ENCODE measurements around the gene DENND1A.

Gene DENND1A

DNA sequence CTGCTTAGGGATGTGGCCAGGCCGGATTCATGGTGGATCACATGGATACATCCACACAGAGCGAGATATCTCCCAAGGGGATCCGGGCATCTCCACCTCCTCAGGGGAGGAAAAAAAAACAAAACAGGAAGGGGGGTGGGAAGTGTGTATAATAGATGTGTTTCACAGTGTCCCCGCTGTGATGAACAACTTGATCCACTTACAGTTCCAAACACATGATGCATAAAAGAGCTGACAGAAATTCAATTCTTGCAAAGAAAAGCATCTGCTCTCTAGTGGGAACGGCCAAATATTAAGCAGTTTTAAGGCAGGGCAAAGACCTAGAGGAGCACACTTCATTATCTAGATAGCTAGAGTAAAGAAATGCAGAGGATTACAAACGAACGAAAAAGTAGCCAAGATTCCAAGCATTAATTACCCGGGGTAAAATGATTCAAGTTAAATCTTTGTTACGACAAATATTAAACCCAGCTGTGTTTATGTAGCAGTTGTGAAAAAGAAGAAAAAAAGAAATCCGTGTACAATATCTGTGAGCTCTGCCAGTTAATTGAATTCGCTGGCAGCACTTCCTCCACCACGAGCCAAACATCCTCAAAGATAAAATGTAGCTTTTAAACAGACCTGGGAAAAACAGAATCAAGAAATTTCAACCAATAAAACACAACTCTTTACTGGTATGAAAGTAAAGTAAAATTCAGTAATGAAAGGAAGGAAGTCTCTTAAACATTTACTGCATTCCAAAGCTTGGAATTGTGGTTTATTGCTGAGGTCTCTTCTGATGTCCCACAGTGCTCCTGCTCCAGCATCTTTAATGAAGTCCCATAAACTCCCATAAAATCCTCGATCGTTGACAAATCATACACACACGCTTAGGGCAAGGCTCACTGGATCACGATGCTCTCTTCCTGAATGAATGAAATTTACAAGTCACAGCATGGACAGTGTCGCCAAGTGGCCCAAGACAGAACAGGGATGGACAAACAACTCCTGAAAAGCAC, 360.9 kb downstream of the DENND1A start:
- H3K4me1 ChIP-seq (ENCODE audit: control insufficient read depth, insufficient read depth, low read length, poor library complexity, severe bottlenecking): no peaks in the 10 kb centered on the region
- H3K4me3 ChIP-seq (ENCODE audit: extremely low read depth, insufficient read depth, low read length, poor library complexity, severe bottlenecking): no peak overlapping the region
- no peaks in the 10 kb centered on the region for H3K9me3 ChIP-seq (ENCODE audit: control insufficient read depth, low read length)
- no peak overlapping the region for H3K27ac ChIP-seq (ENCODE audit: low read depth, low read length, severe bottlenecking)
- no peaks in the 10 kb centered on the region for H3K36me3 ChIP-seq (ENCODE audit: control insufficient read depth, insufficient read depth, low read length)
- WGBS, 2 experiments (ENCODE audit: insufficient coverage in 2 of 2): 89 to 94% methylated on average over 8 to 10 of the region's 17 CpGs

DNA sequence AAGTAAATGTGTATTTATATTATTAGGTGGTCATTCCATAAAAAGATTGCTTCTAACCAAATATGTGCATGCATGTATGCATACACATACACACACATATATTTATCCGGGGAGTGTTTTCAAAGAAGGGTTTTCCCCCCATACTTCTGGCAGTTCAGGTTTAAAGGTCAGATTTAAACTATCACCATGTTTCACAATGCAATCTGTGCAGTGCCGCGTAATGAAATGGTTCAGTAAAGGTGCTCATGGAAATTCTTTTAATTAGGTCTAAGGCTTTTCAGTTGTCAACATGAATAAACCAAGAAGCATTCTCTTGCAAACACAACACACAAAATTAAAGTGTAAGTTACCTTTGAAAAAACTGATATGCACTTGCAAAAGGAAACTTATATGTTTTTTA, 362.9 kb downstream of the DENND1A start:
- H3K4me1 ChIP-seq (ENCODE audit: control insufficient read depth, insufficient read depth, low read length, poor library complexity, severe bottlenecking): peaks cover 11% of the 10 kb centered on the region
- WGBS, 2 experiments (ENCODE audit: insufficient coverage in 2 of 2): no CpG with 5 or more reads among the region's 3 CpGs
- no peaks in the 10 kb centered on the region for H3K9me3 ChIP-seq (ENCODE audit: control insufficient read depth, low read length)
- H3K27ac ChIP-seq (ENCODE audit: low read depth, low read length, severe bottlenecking): no peak overlapping the region
- no peaks in the 10 kb centered on the region for H3K36me3 ChIP-seq (ENCODE audit: control insufficient read depth, insufficient read depth, low read length)
- H3K4me3 ChIP-seq (ENCODE audit: extremely low read depth, insufficient read depth, low read length, poor library complexity, severe bottlenecking): no peak overlapping the region

DNA sequence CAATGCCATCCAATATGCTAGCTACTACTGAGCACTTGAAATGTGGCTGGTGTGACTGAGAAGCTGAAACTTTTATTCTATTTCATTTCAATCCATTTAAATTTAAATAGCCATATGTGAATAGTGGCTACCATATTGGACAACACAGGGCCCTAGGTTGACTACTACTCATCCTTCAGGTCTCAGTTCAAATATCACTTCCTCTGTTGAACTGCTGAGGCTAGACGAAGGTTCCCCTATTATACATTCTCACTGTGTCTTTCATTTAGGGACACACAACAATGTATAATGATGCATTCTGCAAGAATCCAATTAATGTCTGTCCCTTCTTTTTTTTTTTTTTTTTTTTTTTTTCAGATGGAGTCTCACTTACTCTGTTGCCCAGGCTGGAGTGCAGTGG, 365.3 kb downstream of the DENND1A start:
- H3K9me3 ChIP-seq (ENCODE audit: control insufficient read depth, low read length): no peaks in the 10 kb centered on the region
- WGBS, 2 experiments (ENCODE audit: insufficient coverage in 2 of 2): 100% methylated on average over 1 of the region's 1 CpG
- H3K4me3 ChIP-seq (ENCODE audit: extremely low read depth, insufficient read depth, low read length, poor library complexity, severe bottlenecking): no peak overlapping the region
- no peaks in the 10 kb centered on the region for H3K36me3 ChIP-seq (ENCODE audit: control insufficient read depth, insufficient read depth, low read length)
- peaks cover 11% of the 10 kb centered on the region for H3K4me1 ChIP-seq (ENCODE audit: control insufficient read depth, insufficient read depth, low read length, poor library complexity, severe bottlenecking)
- no peak overlapping the region for H3K27ac ChIP-seq (ENCODE audit: low read depth, low read length, severe bottlenecking)

DNA sequence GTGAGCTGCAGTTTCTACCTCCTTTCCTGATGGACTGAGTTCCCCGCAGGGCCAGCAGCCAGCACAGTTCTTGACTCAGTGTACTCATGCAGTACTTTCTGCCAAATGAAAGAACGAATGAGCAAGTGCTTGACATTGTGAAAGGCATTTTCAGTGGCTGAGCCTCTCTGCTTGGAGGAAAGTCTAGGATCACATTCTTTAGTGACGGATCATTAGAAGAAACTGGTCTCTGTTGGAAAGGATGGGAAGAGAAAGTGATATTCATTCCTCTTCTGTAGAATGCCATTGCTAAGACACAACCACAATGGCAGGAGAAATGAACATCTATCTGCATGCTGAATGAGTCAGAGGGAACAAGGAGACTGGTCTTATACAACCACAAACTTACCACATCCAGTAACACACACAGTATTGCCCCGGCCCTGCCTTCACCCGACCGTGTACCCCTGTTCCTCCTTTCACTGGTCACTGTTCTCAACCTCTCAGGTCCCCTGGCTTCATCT, 367.0 kb downstream of the DENND1A start:
- no peak overlapping the region for H3K4me3 ChIP-seq (ENCODE audit: extremely low read depth, insufficient read depth, low read length, poor library complexity, severe bottlenecking)
- peaks cover 11% of the 10 kb centered on the region for H3K4me1 ChIP-seq (ENCODE audit: control insufficient read depth, insufficient read depth, low read length, poor library complexity, severe bottlenecking)
- H3K9me3 ChIP-seq (ENCODE audit: control insufficient read depth, low read length): no peaks in the 10 kb centered on the region
- H3K36me3 ChIP-seq (ENCODE audit: control insufficient read depth, insufficient read depth, low read length): no peaks in the 10 kb centered on the region
- 98 to 100% methylated on average over 4 to 5 of the region's 6 CpGs for WGBS, 2 experiments (ENCODE audit: insufficient coverage in 2 of 2)
- no peak overlapping the region for H3K27ac ChIP-seq (ENCODE audit: low read depth, low read length, severe bottlenecking)

DNA sequence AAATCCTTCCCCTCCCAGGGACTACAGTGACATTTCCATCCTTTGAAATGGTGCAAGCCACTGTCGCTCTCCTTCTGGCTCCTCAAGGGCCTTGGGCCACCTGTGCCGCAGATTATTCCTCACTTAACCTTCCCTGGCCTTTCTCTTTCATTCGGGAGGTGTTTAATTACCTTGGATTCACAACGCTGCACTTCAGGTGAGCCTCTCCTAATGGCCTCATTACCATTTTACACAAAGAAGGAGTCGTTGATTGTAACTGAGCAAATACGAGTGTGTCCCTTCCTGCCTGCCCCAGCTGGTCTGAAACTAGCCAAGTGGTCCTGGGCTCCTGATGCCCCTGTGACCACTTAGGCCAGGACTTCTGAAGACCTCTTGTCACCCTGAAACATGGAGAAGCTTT, 368.9 kb downstream of the DENND1A start:
- WGBS, 2 experiments (ENCODE audit: insufficient coverage in 2 of 2): 73 to 79% methylated on average over 5 to 6 of the region's 6 CpGs
- H3K4me1 ChIP-seq (ENCODE audit: control insufficient read depth, insufficient read depth, low read length, poor library complexity, severe bottlenecking): peaks cover 11% of the 10 kb centered on the region
- H3K4me3 ChIP-seq (ENCODE audit: extremely low read depth, insufficient read depth, low read length, poor library complexity, severe bottlenecking): no peak overlapping the region
- H3K36me3 ChIP-seq (ENCODE audit: control insufficient read depth, insufficient read depth, low read length): no peaks in the 10 kb centered on the region
- no peaks in the 10 kb centered on the region for H3K9me3 ChIP-seq (ENCODE audit: control insufficient read depth, low read length)
- H3K27ac ChIP-seq (ENCODE audit: low read depth, low read length, severe bottlenecking): no peak overlapping the region

DNA sequence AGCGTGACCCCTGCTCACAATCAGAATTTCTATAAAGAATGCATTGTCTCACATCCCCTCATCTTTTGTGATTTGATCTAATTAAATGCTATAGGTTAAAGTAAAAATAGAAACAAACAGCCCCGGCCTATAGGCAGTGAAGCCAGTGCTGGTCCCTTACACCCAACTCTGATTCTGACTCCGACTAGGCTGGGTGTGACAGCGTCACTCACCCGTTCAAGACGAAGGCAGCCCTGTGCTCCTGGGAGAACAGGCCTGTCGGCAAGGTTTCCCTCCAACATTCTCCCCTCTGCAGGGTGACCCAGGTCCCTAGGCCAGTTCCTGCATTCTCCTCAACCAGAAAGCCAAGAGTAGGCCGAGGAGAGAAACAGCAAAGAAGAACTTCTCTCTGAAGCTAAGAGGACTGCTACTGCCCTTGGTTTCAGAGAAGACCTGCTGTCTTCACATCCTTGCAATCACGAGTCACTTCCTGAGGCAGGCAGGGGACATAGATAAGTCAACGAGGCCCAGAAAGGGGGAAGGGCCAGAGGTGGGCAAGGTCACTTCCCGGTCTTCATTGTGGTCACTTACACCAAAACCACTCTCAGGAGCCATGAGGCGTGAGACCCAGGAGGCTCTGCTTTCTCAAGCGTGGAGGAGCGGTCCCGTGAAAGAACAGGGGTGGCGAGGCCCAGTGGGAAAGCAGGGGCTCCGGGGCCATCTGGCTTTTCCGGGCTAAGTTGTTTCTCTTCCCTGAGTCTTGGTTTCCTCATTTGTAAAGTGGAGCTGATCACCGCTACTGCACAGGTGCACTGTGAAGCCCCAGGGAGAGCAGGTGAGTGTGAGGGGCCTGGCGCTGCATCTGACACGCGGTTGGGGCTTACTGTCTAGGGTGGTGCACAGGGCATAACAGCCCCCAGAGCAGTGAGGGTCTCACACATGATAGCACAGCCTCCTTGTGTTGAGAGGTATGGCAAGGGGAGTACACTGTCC, 373.2 kb downstream of the DENND1A start:
- H3K9me3 ChIP-seq (ENCODE audit: control insufficient read depth, low read length): no peaks in the 10 kb centered on the region

DNA sequence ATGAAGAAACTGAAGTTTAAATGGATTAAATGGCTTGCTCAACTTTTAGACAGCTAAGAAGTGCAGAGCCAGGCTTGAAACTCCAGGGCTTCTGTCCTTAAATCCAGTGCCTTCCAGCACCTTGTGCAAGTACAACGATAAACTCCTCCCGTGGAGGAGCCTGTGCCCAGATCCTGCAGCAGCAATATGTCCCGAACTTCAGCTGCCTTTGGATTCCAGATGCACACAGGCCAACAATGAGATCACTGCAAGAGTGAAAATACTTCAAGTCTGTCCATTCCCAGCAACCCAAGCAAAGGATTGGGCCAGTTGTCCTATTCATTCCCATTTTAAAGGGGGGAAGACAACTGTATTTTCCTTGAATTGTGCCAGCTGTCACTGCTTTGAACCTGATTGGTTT, 374.3 kb downstream of the DENND1A start:
- Histone ChIP-seq H3K9me3 (ENCODE audit: control insufficient read depth, low read length) (no peaks in the 10 kb centered on the region), H3K36me3 (ENCODE audit: control insufficient read depth, insufficient read depth, low read length) (peaks cover 2% of the 10 kb centered on the region)
- WGBS, 2 experiments (ENCODE audit: insufficient coverage in 2 of 2): 93 to 97% methylated on average over 3 of the region's 3 CpGs

More for the DNA sequence above, 373.2 kb downstream of the DENND1A start:
- WGBS, 2 experiments (ENCODE audit: insufficient coverage in 2 of 2): 90 to 91% methylated on average over 15 of the region's 22 CpGs
- Histone ChIP-seq H3K36me3 (ENCODE audit: control insufficient read depth, insufficient read depth, low read length) (peaks cover 2% of the 10 kb centered on the region), H3K27ac (ENCODE audit: low read depth, low read length, severe bottlenecking) (no peak overlapping the region), H3K4me1 (ENCODE audit: control insufficient read depth, insufficient read depth, low read length, poor library complexity, severe bottlenecking) (no peaks in the 10 kb centered on the region), H3K4me3 (ENCODE audit: extremely low read depth, insufficient read depth, low read length, poor library complexity, severe bottlenecking) (no peak overlapping the region)

DNA sequence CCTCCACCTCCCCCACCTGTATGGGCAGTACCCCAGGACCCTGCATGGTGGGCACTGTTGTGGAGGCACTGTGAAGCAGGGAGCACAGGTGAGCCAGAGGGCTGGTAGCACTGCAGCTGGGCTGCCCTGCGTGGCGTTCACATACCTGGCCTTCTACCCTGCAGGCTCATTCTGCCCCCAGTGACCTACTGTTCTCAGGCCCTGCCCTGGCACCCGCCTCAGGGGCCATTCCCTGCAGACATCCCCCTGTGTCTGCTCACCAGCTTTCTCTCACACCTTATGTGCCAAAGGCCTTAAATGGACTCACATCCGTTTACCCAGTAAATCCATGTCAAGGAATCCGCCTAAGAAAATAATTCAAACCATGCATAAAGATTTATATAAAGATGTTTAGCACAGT, 377.4 kb downstream of the DENND1A start:
- Histone ChIP-seq H3K36me3 (ENCODE audit: control insufficient read depth, insufficient read depth, low read length) (peaks cover 2% of the 10 kb centered on the region), H3K27ac (ENCODE audit: low read depth, low read length, severe bottlenecking) (no peak overlapping the region), H3K4me3 (ENCODE audit: extremely low read depth, insufficient read depth, low read length, poor library complexity, severe bottlenecking) (no peak overlapping the region), H3K4me1 (ENCODE audit: control insufficient read depth, insufficient read depth, low read length, poor library complexity, severe bottlenecking) (peaks cover 19% of the 10 kb centered on the region), H3K9me3 (ENCODE audit: control insufficient read depth, low read length) (no peaks in the 10 kb centered on the region)
- 93 to 98% methylated on average over 3 to 4 of the region's 5 CpGs for WGBS, 2 experiments (ENCODE audit: insufficient coverage in 2 of 2)

More for the DNA sequence above, 374.3 kb downstream of the DENND1A start:
- peaks cover 11% of the 10 kb centered on the region for H3K4me1 ChIP-seq (ENCODE audit: control insufficient read depth, insufficient read depth, low read length, poor library complexity, severe bottlenecking)
- no peak overlapping the region for H3K4me3 ChIP-seq (ENCODE audit: extremely low read depth, insufficient read depth, low read length, poor library complexity, severe bottlenecking)
- no peak overlapping the region for H3K27ac ChIP-seq (ENCODE audit: low read depth, low read length, severe bottlenecking)

DNA sequence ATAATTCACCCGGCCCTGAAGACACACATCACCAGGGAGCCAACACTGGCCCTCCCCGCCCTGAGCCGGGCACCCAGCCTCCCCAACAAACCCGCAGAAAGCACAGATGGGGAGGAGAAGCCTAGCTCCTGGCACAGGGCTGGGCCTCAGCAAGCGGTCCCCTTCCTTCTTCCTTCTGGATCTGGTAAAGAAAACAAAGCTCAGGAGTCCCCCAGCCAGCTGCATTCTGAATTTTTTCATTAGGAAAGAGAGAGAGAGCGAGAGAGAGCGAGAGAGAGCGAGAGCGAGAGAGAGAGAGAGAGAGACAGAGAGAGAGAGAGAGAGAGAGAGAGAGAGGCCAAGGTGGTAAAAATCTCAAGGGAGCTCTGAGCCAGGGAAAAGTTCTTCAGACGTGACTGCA, 378.2 kb downstream of the DENND1A start:
- no peak overlapping the region for H3K27ac ChIP-seq (ENCODE audit: low read depth, low read length, severe bottlenecking)
- peaks cover 2% of the 10 kb centered on the region for H3K36me3 ChIP-seq (ENCODE audit: control insufficient read depth, insufficient read depth, low read length)
- H3K9me3 ChIP-seq (ENCODE audit: control insufficient read depth, low read length): no peaks in the 10 kb centered on the region
- peaks cover 19% of the 10 kb centered on the region for H3K4me1 ChIP-seq (ENCODE audit: control insufficient read depth, insufficient read depth, low read length, poor library complexity, severe bottlenecking)
- no peak overlapping the region for H3K4me3 ChIP-seq (ENCODE audit: extremely low read depth, insufficient read depth, low read length, poor library complexity, severe bottlenecking)
- WGBS, 2 experiments (ENCODE audit: insufficient coverage in 2 of 2): 84 to 89% methylated on average over 5 to 9 of the region's 10 CpGs

DNA sequence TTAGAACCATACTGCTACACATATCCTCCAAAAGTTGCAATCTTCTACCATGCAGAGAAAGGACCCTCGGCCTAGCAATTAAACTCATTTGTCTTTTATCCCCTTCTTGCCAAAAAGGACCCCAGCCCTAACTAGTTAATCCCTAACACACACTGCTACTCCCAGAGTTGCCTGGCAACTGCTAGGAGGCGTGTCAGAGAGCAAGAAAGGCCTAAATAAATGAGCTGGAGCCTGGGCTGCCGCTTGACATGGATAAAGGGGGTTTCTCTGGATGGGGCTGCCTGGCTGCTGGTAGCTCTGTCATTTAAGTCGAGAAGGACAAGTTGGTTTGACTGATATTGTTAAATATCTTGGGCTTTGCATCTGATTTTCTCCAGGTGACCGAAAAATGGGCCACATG, 379.1 kb downstream of the DENND1A start:
- Histone ChIP-seq H3K9me3 (ENCODE audit: control insufficient read depth, low read length) (no peaks in the 10 kb centered on the region), H3K4me3 (ENCODE audit: extremely low read depth, insufficient read depth, low read length, poor library complexity, severe bottlenecking) (no peak overlapping the region), H3K27ac (ENCODE audit: low read depth, low read length, severe bottlenecking) (peak overlapping the region; percentile 43), H3K36me3 (ENCODE audit: control insufficient read depth, insufficient read depth, low read length) (peaks cover 2% of the 10 kb centered on the region), H3K4me1 (ENCODE audit: control insufficient read depth, insufficient read depth, low read length, poor library complexity, severe bottlenecking) (peaks cover 19% of the 10 kb centered on the region)
- WGBS, 2 experiments (ENCODE audit: insufficient coverage in 2 of 2): 23 to 37% methylated on average over 4 to 5 of the region's 5 CpGs
